CD4-positive, alpha-beta memory T cell (primary cell): ENCODE data around the gene FRMD5. TPM values are rescaled to one million over a fixed set of nuclear protein-coding genes. Genes with fewer than 3 reads are reported as not detected.

ENCODE experiments used
- CTCF ChIA-PET: fragments of 350-600 bp; sonication (Branson Sonifier 250); formaldehyde crosslinking; loops from one replicate; lab custom pipeline; 2021; ENCODE audit warnings: inconsistent platforms; ENCODE audit not compliant: partially characterized antibody; lab: Charles Lee
- POLR2A ChIA-PET: fragments of 350-600 bp; sonication (Branson Sonifier 250); formaldehyde crosslinking; loops from one replicate; lab custom pipeline; 2021; ENCODE audit not compliant: partially characterized antibody; lab: Charles Lee
- DNase-seq, 5 donors: peaks; one replicate each; pipeline versions ENCODE4 v3.0.0 to v3.0.0-alpha.2; 2020 to 2022; ENCODE audit warnings: mixed read lengths in 1 of 5
- H3K27ac ChIP-seq: one replicate; pipeline ENCODE4 v1.7.0; 2013; ENCODE audit warnings: low read depth, low read length
- H3K27me3 ChIP-seq: 2 replicates; pipeline ENCODE4 v1.7.0; 2013; ENCODE audit warnings: mild to moderate bottlenecking, low read length, moderate library complexity; ENCODE audit not compliant: insufficient read depth
- H3K36me3 ChIP-seq: 2 replicates; pipeline ENCODE4 v1.7.0; 2013; ENCODE audit warnings: mild to moderate bottlenecking, low read length, moderate library complexity; ENCODE audit not compliant: insufficient read depth
- H3K4me1 ChIP-seq: 2 replicates; pipeline ENCODE4 v1.7.0; 2013; ENCODE audit warnings: mild to moderate bottlenecking, low read length, moderate library complexity; ENCODE audit not compliant: insufficient read depth
- H3K4me3 ChIP-seq, 2 donors: one replicate each; pipeline ENCODE4 v1.7.0; 2013; ENCODE audit warnings: low read length in 2 of 2, mild to moderate bottlenecking in 1 of 2
- H3K9me3 ChIP-seq, 2 donors: one replicate each; pipeline ENCODE4 v1.7.0; 2013; ENCODE audit warnings: low read length in 2 of 2, control low read depth in 1 of 2; ENCODE audit not compliant: control insufficient read depth in 1 of 2
- H3K27ac Mint-ChIP-seq, 7 donors: one replicate each; pipeline ENCODE4 v1.8.0; 2020 to 2021; ENCODE audit warnings: mixed read lengths in 7 of 7, mild to moderate bottlenecking in 6 of 7, inconsistent platforms in 3 of 7, moderate library complexity in 3 of 7
- H3K27me3 Mint-ChIP-seq, 2 donors: one replicate each; pipeline ENCODE4 v1.8.0; 2020 to 2021; ENCODE audit warnings: mixed read lengths in 2 of 2
- H3K36me3 Mint-ChIP-seq, 2 donors: one replicate each; pipeline ENCODE4 v1.8.0; 2020 to 2021; ENCODE audit warnings: mixed read lengths in 2 of 2, inconsistent platforms in 1 of 2, mild to moderate bottlenecking in 1 of 2
- H3K4me1 Mint-ChIP-seq, 4 donors: one replicate each; pipeline ENCODE4 v1.8.0; 2020 to 2021; ENCODE audit warnings: mixed read lengths in 4 of 4, mild to moderate bottlenecking in 1 of 4
- H3K4me3 Mint-ChIP-seq, 8 donors: one replicate each; pipeline ENCODE4 v1.8.0; 2020 to 2021; ENCODE audit warnings: mixed read lengths in 8 of 8, mild to moderate bottlenecking in 7 of 8, moderate library complexity in 6 of 8, inconsistent platforms in 3 of 8
- H3K9me3 Mint-ChIP-seq, 8 donors: one replicate each; pipeline ENCODE4 v1.8.0; 2020 to 2021; ENCODE audit warnings: mixed read lengths in 8 of 8, mild to moderate bottlenecking in 5 of 8, inconsistent platforms in 3 of 8, moderate library complexity in 1 of 8
- intact Hi-C: fragments of 100-400 bp; cut with micrococcal nuclease; formaldehyde crosslinking; loops from one replicate; pipeline ENCODE4 v1.15.1; 2023
- polyA plus RNA-seq, 2 donors: library from polyadenylated mRNA; unstranded; fragments of 300-500 nt; fragmentation: Illumina TruSeq; gene quantifications; one replicate each; pipeline ENCODE4 v1.2.3, GENCODE V29; 2021
- total RNA-seq, 2 experiments: library from RNA; stranded (reverse); gene quantifications; one replicate each; pipeline ENCODE4 v1.2.3, GENCODE V29; 2021

Gene FRMD5
- total and polyA plus RNA-seq, 4 experiments from 2014 or later: 0.08 to 0.47 TPM; not detected in 2

- Histone ChIP-seq H3K9me3 (no peaks in the 10 kb centered on the region), H3K36me3 (no peaks in the 10 kb centered on the region), H3K27ac (no peak overlapping the region), H3K4me3 (no peak overlapping the region), H3K4me1 (no peaks in the 10 kb centered on the region), H3K27me3 (no peaks in the 10 kb centered on the region)
- no peak for DNase-seq
- no peaks in the 10 kb centered on the region for H3K4me1 Mint-ChIP-seq
- no peak overlapping the region for H3K4me3 Mint-ChIP-seq
- CTCF ChIA-PET: interaction anchor here (0.8 to 1.0 kb wide), 2 partner anchors 11 to 25 kb away, joined by 3 read pairs; no protein-coding TSS in a partner anchor
- no peak overlapping the region for H3K27ac Mint-ChIP-seq
- H3K9me3 Mint-ChIP-seq: no peaks in the 10 kb centered on the region
- intact Hi-C loops: no loop called here
- no peaks in the 10 kb centered on the region for H3K36me3 Mint-ChIP-seq
- POLR2A ChIA-PET: no interaction called here
- H3K27me3 Mint-ChIP-seq: peaks cover 5 to 9% of the 10 kb centered on the region in 2 donors
Measured at GRCh38 chr15:43928152-43928551, 266.9 kb downstream of the FRMD5 start.

DNA sequence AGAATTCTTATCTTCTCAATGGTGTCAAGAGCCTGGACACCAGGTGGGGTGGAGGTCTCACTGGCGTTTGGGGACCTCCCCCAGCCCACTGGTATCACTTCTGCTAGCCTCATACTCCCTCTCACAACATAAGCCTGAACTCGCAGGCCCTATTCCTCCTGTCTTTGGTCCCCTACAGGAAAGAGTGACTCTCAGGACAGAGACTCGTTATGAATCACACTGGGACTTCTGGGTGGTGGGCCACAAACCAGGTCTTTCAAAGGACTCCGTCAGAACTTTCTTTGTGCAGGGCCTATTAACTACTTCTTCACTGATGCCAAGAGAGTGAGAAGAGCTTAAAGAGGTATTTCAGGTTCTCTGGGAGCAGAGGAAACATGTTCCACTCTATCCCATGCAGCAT lies 267.9 kb downstream of the FRMD5 start:
- Mint-ChIP-seq H3K4me1 (no peaks in the 10 kb centered on the region), H3K4me3 (no peak overlapping the region), H3K9me3 (no peaks in the 10 kb centered on the region), H3K27ac (no peak overlapping the region), H3K27me3 (peaks cover 5 to 9% of the 10 kb centered on the region in 2 donors), H3K36me3 (no peaks in the 10 kb centered on the region)
- intact Hi-C loops: no loop called here
- Histone ChIP-seq H3K4me3 (no peak overlapping the region), H3K27me3 (no peaks in the 10 kb centered on the region), H3K36me3 (no peaks in the 10 kb centered on the region), H3K27ac (no peak overlapping the region), H3K9me3 (no peaks in the 10 kb centered on the region), H3K4me1 (no peaks in the 10 kb centered on the region)
- POLR2A ChIA-PET: no interaction called here
- CTCF ChIA-PET: interaction anchor here (0.8 kb wide), 1 partner anchor 12 kb away, joined by 3 read pairs; no protein-coding TSS in a partner anchor
- no peak for DNase-seq

DNA sequence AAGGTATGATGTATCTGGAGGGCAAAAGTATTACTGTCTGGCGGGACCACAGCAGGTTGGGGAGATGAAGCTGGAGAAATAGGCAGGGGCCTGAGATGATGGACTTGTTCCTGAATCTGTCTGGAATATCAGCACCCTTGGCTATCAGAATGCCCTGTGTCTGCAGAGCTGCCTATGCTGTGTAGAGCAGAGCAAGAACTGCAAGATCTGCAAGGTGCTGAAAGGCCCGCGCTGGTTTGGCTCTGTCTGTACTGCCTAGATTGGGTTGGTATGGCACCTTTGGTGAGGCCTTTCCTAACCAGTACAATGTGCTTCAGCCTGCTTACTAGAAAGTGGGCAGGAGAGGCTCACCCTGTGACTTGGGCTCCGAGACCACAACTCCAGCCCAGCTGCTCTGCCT lies 271.5 kb downstream of the FRMD5 start:
- no peaks in the 10 kb centered on the region for H3K36me3 Mint-ChIP-seq
- Histone ChIP-seq H3K27me3 (no peaks in the 10 kb centered on the region), H3K9me3 (no peaks in the 10 kb centered on the region), H3K4me1 (no peaks in the 10 kb centered on the region), H3K27ac (no peak overlapping the region), H3K36me3 (no peaks in the 10 kb centered on the region), H3K4me3 (no peak overlapping the region)
- no peaks in the 10 kb centered on the region for H3K9me3 Mint-ChIP-seq
- H3K4me3 Mint-ChIP-seq: no peak overlapping the region
- no peaks in the 10 kb centered on the region for H3K4me1 Mint-ChIP-seq
- ChIA-PET POLR2A (no interaction called here), CTCF (no interaction called here)
- no peak overlapping the region for H3K27ac Mint-ChIP-seq
- intact Hi-C loops: no loop called here
- H3K27me3 Mint-ChIP-seq: peaks cover 0 to 4% of the 10 kb centered on the region in 2 donors
- DNase-seq: no peak

GRCh38 chr15:43922021-43922420 lies 273.1 kb downstream of the FRMD5 start:
- Mint-ChIP-seq H3K36me3 (no peaks in the 10 kb centered on the region), H3K9me3 (no peaks in the 10 kb centered on the region), H3K4me3 (no peak overlapping the region), H3K27ac (no peak overlapping the region), H3K4me1 (no peaks in the 10 kb centered on the region), H3K27me3 (peaks cover 1 to 2% of the 10 kb centered on the region in 2 donors)
- H3K36me3 ChIP-seq: no peaks in the 10 kb centered on the region
- no peak overlapping the region for H3K4me3 ChIP-seq
- no peak overlapping the region for H3K27ac ChIP-seq
- ChIA-PET CTCF (interaction anchor here (0.6 kb wide), 1 partner anchor 308 kb away, joined by 3 read pairs; no protein-coding TSS in a partner anchor), POLR2A (no interaction called here)
- H3K9me3 ChIP-seq: no peaks in the 10 kb centered on the region
- no peak for DNase-seq
- intact Hi-C loops: no loop called here
- H3K27me3 ChIP-seq: no peaks in the 10 kb centered on the region
- H3K4me1 ChIP-seq: no peaks in the 10 kb centered on the region

DNA sequence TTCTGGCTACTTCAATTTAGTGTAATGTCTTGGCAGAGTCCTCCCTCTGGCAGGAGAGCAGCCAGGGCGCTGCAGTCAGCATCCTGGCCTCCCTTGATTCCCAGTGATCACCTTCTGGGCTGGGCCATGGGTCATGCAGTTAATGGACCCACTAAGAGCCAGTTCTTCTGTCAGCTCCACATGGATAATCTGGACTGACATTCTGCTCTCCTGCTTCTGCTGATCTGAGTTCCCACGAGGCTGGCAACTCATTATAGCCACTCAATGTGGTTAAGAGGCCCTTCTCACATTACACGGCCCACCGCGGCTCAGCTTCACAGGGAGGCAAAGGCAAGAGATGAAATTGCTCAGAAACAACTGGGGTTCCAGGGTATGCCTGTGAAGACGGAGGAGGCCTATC lies 274.3 kb downstream of the FRMD5 start:
- no peak overlapping the region for H3K27ac Mint-ChIP-seq
- CTCF ChIA-PET: interaction anchor here (1.1 kb wide), 1 partner anchor 17 kb away, joined by 3 read pairs; no protein-coding TSS in a partner anchor

DNA sequence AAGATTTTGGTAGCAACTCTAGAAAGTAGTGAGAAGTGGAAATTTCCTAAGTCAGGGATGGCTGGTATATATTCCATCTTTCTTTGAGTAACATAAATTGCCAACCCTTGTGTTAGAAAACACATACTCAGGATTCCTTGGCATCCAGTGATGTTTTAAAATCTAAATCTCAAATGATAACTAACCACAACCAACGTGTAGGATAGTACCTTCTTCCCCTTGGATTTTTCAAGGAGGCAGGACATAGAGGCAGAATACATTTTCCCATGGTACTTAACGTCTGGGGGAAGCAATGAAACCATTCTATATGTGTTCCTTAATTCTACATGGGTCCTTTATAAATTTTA lies 274.8 kb downstream of the FRMD5 start:
- no peak overlapping the region for H3K27ac ChIP-seq
- POLR2A ChIA-PET: no interaction called here
- DNase-seq: no peak
- no peak overlapping the region for H3K4me3 Mint-ChIP-seq
- CTCF ChIA-PET: interaction anchor here (1.1 kb wide), 1 partner anchor 16 kb away, joined by 3 read pairs; no protein-coding TSS in a partner anchor
- H3K27me3 Mint-ChIP-seq: peaks cover 1 to 6% of the 10 kb centered on the region in 2 donors
- intact Hi-C loops: no loop called here
- no peaks in the 10 kb centered on the region for H3K27me3 ChIP-seq
- H3K36me3 ChIP-seq: no peaks in the 10 kb centered on the region
- no peak overlapping the region for H3K27ac Mint-ChIP-seq
- no peak overlapping the region for H3K4me3 ChIP-seq
- no peaks in the 10 kb centered on the region for H3K9me3 ChIP-seq
- no peaks in the 10 kb centered on the region for H3K9me3 Mint-ChIP-seq
- H3K4me1 ChIP-seq: no peaks in the 10 kb centered on the region
- H3K4me1 Mint-ChIP-seq: no peaks in the 10 kb centered on the region
- no peaks in the 10 kb centered on the region for H3K36me3 Mint-ChIP-seq

More for the DNA sequence above, 274.3 kb downstream of the FRMD5 start:
- no peaks in the 10 kb centered on the region for H3K36me3 Mint-ChIP-seq
- POLR2A ChIA-PET: no interaction called here
- Histone ChIP-seq H3K27ac (no peak overlapping the region), H3K9me3 (no peaks in the 10 kb centered on the region), H3K4me3 (no peak overlapping the region), H3K36me3 (no peaks in the 10 kb centered on the region), H3K4me1 (no peaks in the 10 kb centered on the region), H3K27me3 (no peaks in the 10 kb centered on the region)
- intact Hi-C loops: no loop called here
- H3K9me3 Mint-ChIP-seq: no peaks in the 10 kb centered on the region
- H3K4me1 Mint-ChIP-seq: no peaks in the 10 kb centered on the region
- peaks cover 1 to 6% of the 10 kb centered on the region in 2 donors for H3K27me3 Mint-ChIP-seq
- DNase-seq: no peak
- no peak overlapping the region for H3K4me3 Mint-ChIP-seq

- Mint-ChIP-seq H3K27ac (no peak overlapping the region), H3K9me3 (no peaks in the 10 kb centered on the region), H3K27me3 (peaks cover 1 to 6% of the 10 kb centered on the region in 2 donors), H3K36me3 (no peaks in the 10 kb centered on the region), H3K4me1 (no peaks in the 10 kb centered on the region), H3K4me3 (no peak overlapping the region)
- intact Hi-C loops: no loop called here
- ChIA-PET POLR2A (no interaction called here), CTCF (no interaction called here)
- no peak for DNase-seq
- Histone ChIP-seq H3K27me3 (no peaks in the 10 kb centered on the region), H3K4me3 (no peak overlapping the region), H3K4me1 (no peaks in the 10 kb centered on the region), H3K27ac (no peak overlapping the region), H3K9me3 (no peaks in the 10 kb centered on the region), H3K36me3 (no peaks in the 10 kb centered on the region)
Measured at GRCh38 chr15:43919540-43920253, 275.4 kb downstream of the FRMD5 start.
